Measurements from ENCODE around the gene JMJD6. TPM values are rescaled to one million over a fixed set of nuclear protein-coding genes. Genes with fewer than 3 reads are reported as not detected.

The JMJD6 gene
- total and polyA plus RNA-seq, 9 of the 15 experiments (the other 6 are each of a cell fraction or from before 2014, with no cell fraction given): 2.5 to 52.3 (median 36.3) TPM

GRCh38 chr17:76681222-76682137, 44.9 kb downstream of the JMJD6 start (continued):
- TF ChIP-seq CTCF (IDR thresholded peaks at IDR 0.05 in 2 of 3, conservative IDR thresholded peaks at IDR 0.05 in 1 of 3; ENCODE audit: insufficient read depth in 2 of 3, low read depth in 1 of 3, low read length in 3 of 3) (peak; percentile 91 to 95 (median 91)), NFATC3 (IDR thresholded peaks at IDR 0.05) (no peak), MTA3 (IDR thresholded peaks at IDR 0.05; ENCODE audit: borderline replicate concordance) (no peak), ASH1L (IDR thresholded peaks at IDR 0.05; ENCODE audit: borderline replicate concordance, low read depth, partially characterized antibody) (no peak), NBN (IDR thresholded peaks at IDR 0.05; ENCODE audit: low read depth) (no peak), ZNF121 (CRISPR knock-in tag; conservative IDR thresholded peaks at IDR 0.05) (no peak), E2F5 (CRISPR knock-in tag; IDR thresholded peaks at IDR 0.05) (no peak), POLR2A (conservative IDR thresholded peaks at IDR 0.05) (no peak), EZH2 (IDR thresholded peaks at IDR 0.05; ENCODE audit: borderline replicate concordance, low read depth, low read length) (no peak), SMC3 (conservative IDR thresholded peaks at IDR 0.05; ENCODE audit: insufficient read depth, low read depth, low read length) (peak; percentile 89), NFXL1 (CRISPR knock-in tag; IDR thresholded peaks at IDR 0.05) (no peak), POLR2AphosphoS2 (IDR thresholded peaks at IDR 0.05; ENCODE audit: low read length) (no peak), GATAD2A (IDR thresholded peaks at IDR 0.05) (no peak)
- TF ChIP-seq, protein P1, sequence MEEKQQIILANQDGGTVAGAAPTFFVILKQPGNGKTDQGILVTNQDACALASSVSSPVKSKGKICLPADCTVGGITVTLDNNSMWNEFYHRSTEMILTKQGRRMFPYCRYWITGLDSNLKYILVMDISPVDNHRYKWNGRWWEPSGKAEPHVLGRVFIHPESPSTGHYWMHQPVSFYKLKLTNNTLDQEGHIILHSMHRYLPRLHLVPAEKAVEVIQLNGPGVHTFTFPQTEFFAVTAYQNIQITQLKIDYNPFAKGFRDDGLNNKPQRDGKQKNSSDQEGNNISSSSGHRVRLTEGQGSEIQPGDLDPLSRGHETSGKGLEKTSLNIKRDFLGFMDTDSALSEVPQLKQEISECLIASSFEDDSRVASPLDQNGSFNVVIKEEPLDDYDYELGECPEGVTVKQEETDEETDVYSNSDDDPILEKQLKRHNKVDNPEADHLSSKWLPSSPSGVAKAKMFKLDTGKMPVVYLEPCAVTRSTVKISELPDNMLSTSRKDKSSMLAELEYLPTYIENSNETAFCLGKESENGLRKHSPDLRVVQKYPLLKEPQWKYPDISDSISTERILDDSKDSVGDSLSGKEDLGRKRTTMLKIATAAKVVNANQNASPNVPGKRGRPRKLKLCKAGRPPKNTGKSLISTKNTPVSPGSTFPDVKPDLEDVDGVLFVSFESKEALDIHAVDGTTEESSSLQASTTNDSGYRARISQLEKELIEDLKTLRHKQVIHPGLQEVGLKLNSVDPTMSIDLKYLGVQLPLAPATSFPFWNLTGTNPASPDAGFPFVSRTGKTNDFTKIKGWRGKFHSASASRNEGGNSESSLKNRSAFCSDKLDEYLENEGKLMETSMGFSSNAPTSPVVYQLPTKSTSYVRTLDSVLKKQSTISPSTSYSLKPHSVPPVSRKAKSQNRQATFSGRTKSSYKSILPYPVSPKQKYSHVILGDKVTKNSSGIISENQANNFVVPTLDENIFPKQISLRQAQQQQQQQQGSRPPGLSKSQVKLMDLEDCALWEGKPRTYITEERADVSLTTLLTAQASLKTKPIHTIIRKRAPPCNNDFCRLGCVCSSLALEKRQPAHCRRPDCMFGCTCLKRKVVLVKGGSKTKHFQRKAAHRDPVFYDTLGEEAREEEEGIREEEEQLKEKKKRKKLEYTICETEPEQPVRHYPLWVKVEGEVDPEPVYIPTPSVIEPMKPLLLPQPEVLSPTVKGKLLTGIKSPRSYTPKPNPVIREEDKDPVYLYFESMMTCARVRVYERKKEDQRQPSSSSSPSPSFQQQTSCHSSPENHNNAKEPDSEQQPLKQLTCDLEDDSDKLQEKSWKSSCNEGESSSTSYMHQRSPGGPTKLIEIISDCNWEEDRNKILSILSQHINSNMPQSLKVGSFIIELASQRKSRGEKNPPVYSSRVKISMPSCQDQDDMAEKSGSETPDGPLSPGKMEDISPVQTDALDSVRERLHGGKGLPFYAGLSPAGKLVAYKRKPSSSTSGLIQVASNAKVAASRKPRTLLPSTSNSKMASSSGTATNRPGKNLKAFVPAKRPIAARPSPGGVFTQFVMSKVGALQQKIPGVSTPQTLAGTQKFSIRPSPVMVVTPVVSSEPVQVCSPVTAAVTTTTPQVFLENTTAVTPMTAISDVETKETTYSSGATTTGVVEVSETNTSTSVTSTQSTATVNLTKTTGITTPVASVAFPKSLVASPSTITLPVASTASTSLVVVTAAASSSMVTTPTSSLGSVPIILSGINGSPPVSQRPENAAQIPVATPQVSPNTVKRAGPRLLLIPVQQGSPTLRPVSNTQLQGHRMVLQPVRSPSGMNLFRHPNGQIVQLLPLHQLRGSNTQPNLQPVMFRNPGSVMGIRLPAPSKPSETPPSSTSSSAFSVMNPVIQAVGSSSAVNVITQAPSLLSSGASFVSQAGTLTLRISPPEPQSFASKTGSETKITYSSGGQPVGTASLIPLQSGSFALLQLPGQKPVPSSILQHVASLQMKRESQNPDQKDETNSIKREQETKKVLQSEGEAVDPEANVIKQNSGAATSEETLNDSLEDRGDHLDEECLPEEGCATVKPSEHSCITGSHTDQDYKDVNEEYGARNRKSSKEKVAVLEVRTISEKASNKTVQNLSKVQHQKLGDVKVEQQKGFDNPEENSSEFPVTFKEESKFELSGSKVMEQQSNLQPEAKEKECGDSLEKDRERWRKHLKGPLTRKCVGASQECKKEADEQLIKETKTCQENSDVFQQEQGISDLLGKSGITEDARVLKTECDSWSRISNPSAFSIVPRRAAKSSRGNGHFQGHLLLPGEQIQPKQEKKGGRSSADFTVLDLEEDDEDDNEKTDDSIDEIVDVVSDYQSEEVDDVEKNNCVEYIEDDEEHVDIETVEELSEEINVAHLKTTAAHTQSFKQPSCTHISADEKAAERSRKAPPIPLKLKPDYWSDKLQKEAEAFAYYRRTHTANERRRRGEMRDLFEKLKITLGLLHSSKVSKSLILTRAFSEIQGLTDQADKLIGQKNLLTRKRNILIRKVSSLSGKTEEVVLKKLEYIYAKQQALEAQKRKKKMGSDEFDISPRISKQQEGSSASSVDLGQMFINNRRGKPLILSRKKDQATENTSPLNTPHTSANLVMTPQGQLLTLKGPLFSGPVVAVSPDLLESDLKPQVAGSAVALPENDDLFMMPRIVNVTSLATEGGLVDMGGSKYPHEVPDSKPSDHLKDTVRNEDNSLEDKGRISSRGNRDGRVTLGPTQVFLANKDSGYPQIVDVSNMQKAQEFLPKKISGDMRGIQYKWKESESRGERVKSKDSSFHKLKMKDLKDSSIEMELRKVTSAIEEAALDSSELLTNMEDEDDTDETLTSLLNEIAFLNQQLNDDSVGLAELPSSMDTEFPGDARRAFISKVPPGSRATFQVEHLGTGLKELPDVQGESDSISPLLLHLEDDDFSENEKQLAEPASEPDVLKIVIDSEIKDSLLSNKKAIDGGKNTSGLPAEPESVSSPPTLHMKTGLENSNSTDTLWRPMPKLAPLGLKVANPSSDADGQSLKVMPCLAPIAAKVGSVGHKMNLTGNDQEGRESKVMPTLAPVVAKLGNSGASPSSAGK (IDR thresholded peaks at IDR 0.05): no peak
